H9 (cell line): ENCODE measurements around the gene CLEC2L. TPM values are rescaled to one million over a fixed set of nuclear protein-coding genes. Genes with fewer than 3 reads are reported as not detected.

ENCODE experiments used
- DNase-seq: peaks from one replicate; pipeline ENCODE4 v3.0.0-alpha.2; 2017
- H2AFZ ChIP-seq: one replicate; pipeline ENCODE4 v1.6.1; 2013; ENCODE audit warnings: mild to moderate bottlenecking, low read length, control low read depth, moderate library complexity
- H2AK5ac ChIP-seq: 2 replicates; pipeline ENCODE4 v1.6.1; 2013; ENCODE audit warnings: low read length, control low read depth, mixed read lengths; ENCODE audit not compliant: insufficient read length
- H2BK120ac ChIP-seq: one replicate; pipeline ENCODE4 v1.6.1; 2013; ENCODE audit warnings: low read depth, mild to moderate bottlenecking, low read length, control low read depth, inconsistent platforms; ENCODE audit not compliant: poor library complexity, severe bottlenecking
- H2BK12ac ChIP-seq: 2 replicates; pipeline ENCODE4 v1.6.1; 2013; ENCODE audit warnings: low read length, control low read depth, mixed read lengths, low read depth; ENCODE audit not compliant: insufficient read length
- H2BK15ac ChIP-seq: 2 replicates; pipeline ENCODE4 v1.6.1; 2013; ENCODE audit warnings: low read depth, low read length, control low read depth
- H2BK20ac ChIP-seq: one replicate; pipeline ENCODE4 v1.6.1; 2013; ENCODE audit warnings: low read depth, mild to moderate bottlenecking, low read length, control low read depth, inconsistent platforms; ENCODE audit not compliant: poor library complexity, severe bottlenecking
- H2BK5ac ChIP-seq: 2 replicates; pipeline ENCODE4 v1.6.1; 2013; ENCODE audit warnings: low read length, control low read depth, mixed read lengths; ENCODE audit not compliant: insufficient read length
- H3K14ac ChIP-seq: 2 replicates; pipeline ENCODE4 v1.6.1; 2013; ENCODE audit warnings: low read length, control low read depth; ENCODE audit not compliant: insufficient read depth
- H3K18ac ChIP-seq: 2 replicates; pipeline ENCODE4 v1.6.1; 2013; ENCODE audit warnings: low read depth, mild to moderate bottlenecking, mixed read lengths, low read length, control low read depth; ENCODE audit not compliant: insufficient read length
- H3K23ac ChIP-seq: 2 replicates; pipeline ENCODE4 v1.6.1; 2013; ENCODE audit warnings: low read length, control low read depth, mixed read lengths, low read depth; ENCODE audit not compliant: insufficient read length
- H3K23me2 ChIP-seq: 2 replicates; pipeline ENCODE4 v1.6.1; 2013; ENCODE audit warnings: low read depth, mild to moderate bottlenecking, mixed read lengths, low read length, control low read depth; ENCODE audit not compliant: insufficient read length, poor library complexity, severe bottlenecking
- H3K27ac ChIP-seq: 2 replicates; pipeline ENCODE4 v1.5.1; 2013; ENCODE audit warnings: low read length, control low read depth, mixed read lengths, low read depth; ENCODE audit not compliant: insufficient read length
- H3K27me3 ChIP-seq: 2 replicates; pipeline ENCODE4 v1.6.1; 2013; ENCODE audit warnings: low read length, control low read depth, inconsistent platforms; ENCODE audit not compliant: insufficient read depth
- H3K4ac ChIP-seq: 2 replicates; pipeline ENCODE4 v1.6.1; 2013; ENCODE audit warnings: low read depth, mild to moderate bottlenecking, control low read depth, inconsistent platforms, low read length, moderate library complexity
- H3K4me1 ChIP-seq: 2 replicates; pipeline ENCODE4 v1.6.1; 2013; ENCODE audit warnings: low read length, control low read depth, inconsistent platforms; ENCODE audit not compliant: insufficient read depth
- H3K4me2 ChIP-seq: 2 replicates; pipeline ENCODE4 v1.6.1; 2013; ENCODE audit warnings: low read length, control low read depth, mixed read lengths; ENCODE audit not compliant: insufficient read length, insufficient read depth
- H3K56ac ChIP-seq: 2 replicates; pipeline ENCODE4 v1.6.1; 2013; ENCODE audit warnings: low read depth, mild to moderate bottlenecking, mixed read lengths, low read length, control low read depth; ENCODE audit not compliant: insufficient read length
- H3K79me1 ChIP-seq: 2 replicates; pipeline ENCODE4 v1.6.1; 2013; ENCODE audit warnings: low read depth, mild to moderate bottlenecking, moderate library complexity, low read length, control low read depth, inconsistent platforms; ENCODE audit not compliant: insufficient read depth, poor library complexity, severe bottlenecking
- H3K79me2 ChIP-seq: 2 replicates; pipeline ENCODE4 v1.6.1; 2013; ENCODE audit warnings: low read length, control low read depth, inconsistent platforms; ENCODE audit not compliant: insufficient read depth
- H3K9ac ChIP-seq: 2 replicates; pipeline ENCODE4 v1.6.1; 2013; ENCODE audit warnings: low read length, control low read depth, mixed read lengths; ENCODE audit not compliant: insufficient read length; ENCODE audit errors: extremely low read depth
- H3K9me3 ChIP-seq: one replicate; pipeline ENCODE4 v1.6.1; 2013; ENCODE audit warnings: low read depth, low read length, inconsistent platforms; ENCODE audit not compliant: control insufficient read depth
- H3T11ph ChIP-seq: one replicate; pipeline ENCODE4 v1.6.1; 2013; ENCODE audit warnings: mild to moderate bottlenecking, low read length, control low read depth, inconsistent platforms
- H4K20me1 ChIP-seq: one replicate; pipeline ENCODE4 v1.6.1; 2013; ENCODE audit not compliant: control insufficient read depth, insufficient read length, insufficient read depth
- H4K5ac ChIP-seq: 2 replicates; pipeline ENCODE4 v1.6.1; 2013; ENCODE audit warnings: low read depth, mild to moderate bottlenecking, mixed read lengths, low read length, control low read depth; ENCODE audit not compliant: insufficient read length
- H4K8ac ChIP-seq: replicated peaks from 2 replicates; pipeline ENCODE4 v1.6.1; 2013; ENCODE audit warnings: low read length, control low read depth, mixed read lengths, low read depth; ENCODE audit not compliant: insufficient read length
- H4K91ac ChIP-seq: 2 replicates; pipeline ENCODE4 v1.6.1; 2013; ENCODE audit warnings: low read depth, mild to moderate bottlenecking, moderate library complexity, mixed read lengths, low read length, control low read depth; ENCODE audit not compliant: insufficient read length
- H3K27ac Mint-ChIP-seq, 3 experiments: 2 replicates in 2 of 3; 3 replicates in 1 of 3; pipeline ENCODE4 v1.8.0; 2020 to 2021; ENCODE audit warnings: mixed read lengths in 3 of 3, mild to moderate bottlenecking in 1 of 3, moderate library complexity in 1 of 3
- H3K27me3 Mint-ChIP-seq: 2 replicates; pipeline ENCODE4 v1.8.0; 2021; ENCODE audit warnings: low read depth, mild to moderate bottlenecking, moderate library complexity, mixed read lengths
- H3K36me3 Mint-ChIP-seq, 3 experiments: 2 replicates in 2 of 3; 3 replicates in 1 of 3; pipeline ENCODE4 v1.8.0; 2020 to 2021; ENCODE audit warnings: low read depth in 3 of 3, mixed read lengths in 3 of 3; ENCODE audit not compliant: insufficient read depth in 1 of 3
- H3K4me1 Mint-ChIP-seq, 2 experiments: 2 replicates each; pipeline ENCODE4 v1.8.0; 2020; ENCODE audit warnings: mixed read lengths in 2 of 2
- H3K4me3 Mint-ChIP-seq, 2 experiments: 2 replicates in 1 of 2; 3 replicates in 1 of 2; pipeline ENCODE4 v1.8.0; 2020 to 2021; ENCODE audit warnings: mild to moderate bottlenecking in 2 of 2, mixed read lengths in 2 of 2, moderate library complexity in 1 of 2
- H3K9me3 Mint-ChIP-seq, 2 experiments: 2 replicates in 1 of 2; 3 replicates in 1 of 2; pipeline ENCODE4 v1.8.0; 2020; ENCODE audit warnings: mild to moderate bottlenecking in 2 of 2, mixed read lengths in 2 of 2, moderate library complexity in 1 of 2
- WGBS: extraction: QIAGEN DNeasy Blood & Tissue Kit; methylation state at CpG from one replicate; pipeline ENCODE4 v1.1.7; 2013; ENCODE audit warnings: missing lambda C conversion rate, low lambda C conversion rate, mixed read lengths; ENCODE audit not compliant: insufficient read length; ENCODE audit errors: extremely low coverage; 5-methylcytosine and 5-hydroxymethylcytosine counted together
- total RNA-seq: library from RNA; stranded (reverse); gene quantifications from 2 replicates; pipeline ENCODE4 v1.2.1, GENCODE V29; 2021
- TF ChIP-seq, protein P1 (sequence below): fragments of 200-600 bp; sonication (generic); conservative IDR thresholded peaks from 3 replicates; pipeline ENCODE4 v1.8.0; 2021; ENCODE audit warnings: antibody characterized with exemption, mild to moderate bottlenecking

Gene CLEC2L
- total RNA-seq, 1 experiment from 2014 or later: 0.74 TPM

- Histone ChIP-seq H2AFZ (no peak overlapping the region), H3K23ac (no peak overlapping the region), H3K9ac (no peak overlapping the region), H3K4me2 (peak overlapping the region; percentile 92), H3K4ac (no peak overlapping the region), H3T11ph (no peak overlapping the region), H3K18ac (peak overlapping the region; percentile 66), H2BK120ac (no peak overlapping the region), H2BK20ac (no peak overlapping the region), H3K14ac (peak overlapping the region; percentile 72; the same call in 1 of the 2 replicates), H4K8ac (no peak overlapping the region), H4K5ac (no peak overlapping the region), H3K27ac (no peak overlapping the region), H4K20me1 (no peaks in the 10 kb centered on the region), H2BK12ac (no peak overlapping the region), H3K23me2 (peaks cover 8% of the 10 kb centered on the region), H3K4me1 (peaks cover 2% of the 10 kb centered on the region; the same call in 1 of the 2 replicates), H3K27me3 (no peaks in the 10 kb centered on the region), H3K9me3 (no peaks in the 10 kb centered on the region), H3K79me1 (no peaks in the 10 kb centered on the region), H3K79me2 (no peaks in the 10 kb centered on the region), H3K56ac (no peak overlapping the region), H4K91ac (no peak overlapping the region), H2AK5ac (no peak overlapping the region), H2BK15ac (no peak overlapping the region), H2BK5ac (no peak overlapping the region)
- TF ChIP-seq, protein P1, sequence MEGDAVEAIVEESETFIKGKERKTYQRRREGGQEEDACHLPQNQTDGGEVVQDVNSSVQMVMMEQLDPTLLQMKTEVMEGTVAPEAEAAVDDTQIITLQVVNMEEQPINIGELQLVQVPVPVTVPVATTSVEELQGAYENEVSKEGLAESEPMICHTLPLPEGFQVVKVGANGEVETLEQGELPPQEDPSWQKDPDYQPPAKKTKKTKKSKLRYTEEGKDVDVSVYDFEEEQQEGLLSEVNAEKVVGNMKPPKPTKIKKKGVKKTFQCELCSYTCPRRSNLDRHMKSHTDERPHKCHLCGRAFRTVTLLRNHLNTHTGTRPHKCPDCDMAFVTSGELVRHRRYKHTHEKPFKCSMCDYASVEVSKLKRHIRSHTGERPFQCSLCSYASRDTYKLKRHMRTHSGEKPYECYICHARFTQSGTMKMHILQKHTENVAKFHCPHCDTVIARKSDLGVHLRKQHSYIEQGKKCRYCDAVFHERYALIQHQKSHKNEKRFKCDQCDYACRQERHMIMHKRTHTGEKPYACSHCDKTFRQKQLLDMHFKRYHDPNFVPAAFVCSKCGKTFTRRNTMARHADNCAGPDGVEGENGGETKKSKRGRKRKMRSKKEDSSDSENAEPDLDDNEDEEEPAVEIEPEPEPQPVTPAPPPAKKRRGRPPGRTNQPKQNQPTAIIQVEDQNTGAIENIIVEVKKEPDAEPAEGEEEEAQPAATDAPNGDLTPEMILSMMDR: no peak
- Mint-ChIP-seq H3K36me3 (peaks cover 4 to 11% (median 8%) of the 10 kb centered on the region in 3 experiments; a peak in 5 of 7 replicates), H3K4me3 (peak overlapping the region; percentile 61 to 89), H3K27me3 (peaks cover 37% of the 10 kb centered on the region), H3K27ac (no peak overlapping the region), H3K4me1 (peaks cover 6 to 12% of the 10 kb centered on the region in 2 experiments), H3K9me3 (peaks cover 0 to 1% of the 10 kb centered on the region in 2 experiments; a peak in 1 of 5 replicates)
- DNase-seq: peak; percentile 53
- WGBS: no CpG with 5 or more reads among the region's 90 CpGs
Observed at GRCh38 chr7:139482662-139483466, 40.6 kb upstream of the CLEC2L start.
